ENCODE data around the gene POTEG. TPM values are rescaled to one million over a fixed set of nuclear protein-coding genes. Genes with fewer than 3 reads are reported as not detected.
A peak's percentile ranks its signal among the peaks of the same experiment; 100 is the strongest.
"Not testable (repeated sequence)": the region's sequence is repeated elsewhere in the genome, so short reads cannot be mapped to it uniquely, and the experiment has no call there.

Gene POTEG
- total RNA-seq: not detected
- not detected for polyA plus RNA-seq
- long read RNA-seq, donor 1: 0 reads
- long read RNA-seq, donor 2: 0 reads

DNA sequence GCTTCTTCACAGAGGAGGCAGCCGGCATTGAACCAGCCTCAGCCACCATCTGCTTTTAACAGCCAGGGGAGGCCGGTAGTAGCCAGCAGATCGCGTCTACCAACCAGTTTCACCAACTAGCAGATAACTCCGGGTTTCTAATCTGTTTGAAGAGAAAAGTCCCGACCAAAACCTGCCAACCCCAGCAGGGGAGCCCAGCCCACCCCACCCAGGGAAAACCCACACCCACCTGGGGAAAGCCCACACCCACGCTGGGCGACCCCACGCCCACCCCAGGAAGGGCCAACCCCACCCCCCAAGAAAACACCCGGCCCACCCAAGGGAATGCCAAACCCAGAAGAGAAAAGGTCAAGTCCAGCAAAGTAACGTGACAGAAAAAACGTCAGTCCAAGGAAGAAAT is at the start of gene POTEG:
TSS of gene POTEG (minus strand) at position 101 of the 400 bp plus-strand sequence. CDS start at position 49, 52 bp downstream.
- WGBS, 3 donors: 75 to 86% methylated on average over 1 to 2 of the region's 12 CpGs; no CpG with 5 or more reads in 1 of the 3 donors
- not testable (repeated sequence) for ATAC-seq

DNA sequence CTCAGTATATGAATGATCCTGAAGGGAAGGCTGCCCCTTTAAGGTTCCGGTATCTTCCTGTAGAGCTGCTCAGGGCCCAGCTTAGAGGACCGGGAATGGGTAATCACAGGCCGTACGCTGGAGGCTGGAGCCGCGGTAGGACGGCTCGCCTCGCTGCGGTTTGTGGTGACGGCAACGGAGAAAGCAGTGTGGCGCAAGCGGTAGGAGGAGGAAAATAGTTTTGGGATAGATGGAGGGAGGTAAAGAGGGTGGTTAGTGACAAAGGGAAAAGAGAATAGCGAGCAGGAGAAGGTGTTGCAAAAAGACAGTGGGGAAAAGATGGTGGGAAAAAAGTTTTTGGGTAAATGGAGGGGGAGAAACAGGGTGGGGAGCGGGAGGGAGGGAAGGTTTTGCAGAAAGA is 48.0 kb upstream of the POTEG start:
- 87 to 91% methylated on average over 10 to 11 of the region's 16 CpGs; no CpG with 5 or more reads in 1 of the 3 donors for WGBS, 3 donors
- H3K9me3 ChIP-seq; H3K4me1 ChIP-seq; H3K4me3 ChIP-seq; H3K36me3 ChIP-seq (ENCODE audit: insufficient read depth in 1 of 2, low read depth in 1 of 2); DNase-seq; intact Hi-C loops (cut with DNase I); H3K27ac ChIP-seq; H3K27me3 ChIP-seq (ENCODE audit: insufficient read depth in 3 of 3, low read length in 2 of 3); ATAC-seq: not testable (repeated sequence)

More for the DNA sequence above, at the start of gene POTEG:
- H3K27ac ChIP-seq; intact Hi-C loops (cut with DNase I); H3K9me3 ChIP-seq; H3K4me3 ChIP-seq; H3K4me1 ChIP-seq; H3K27me3 ChIP-seq (ENCODE audit: insufficient read depth in 3 of 3, low read length in 2 of 3); H3K36me3 ChIP-seq (ENCODE audit: insufficient read depth in 1 of 2, low read depth in 1 of 2); DNase-seq: not testable (repeated sequence)

DNA sequence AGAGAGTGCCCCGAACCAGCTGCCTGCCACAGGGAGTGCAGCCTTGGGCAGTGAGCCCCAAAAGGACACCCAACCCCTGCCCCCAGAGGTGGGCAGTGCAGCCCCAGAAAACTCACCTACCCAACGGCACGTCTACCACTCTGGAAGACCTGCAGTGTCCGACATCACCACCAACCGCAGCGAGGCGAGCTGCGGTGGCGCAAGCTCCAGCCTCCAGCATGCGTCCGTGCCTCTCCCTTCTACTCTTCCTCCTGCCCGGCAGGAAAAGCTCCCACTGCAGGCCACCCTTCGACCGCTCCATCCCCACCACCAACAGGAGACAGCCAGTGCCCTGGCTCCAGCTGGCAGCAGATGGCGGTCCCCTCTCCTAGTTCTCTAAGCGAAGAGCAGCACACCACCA is 47.3 kb upstream of the POTEG start:
- H3K9me3 ChIP-seq; H3K27ac ChIP-seq; H3K4me3 ChIP-seq; intact Hi-C loops (cut with DNase I); H3K4me1 ChIP-seq; H3K36me3 ChIP-seq (ENCODE audit: insufficient read depth in 1 of 2, low read depth in 1 of 2); DNase-seq; H3K27me3 ChIP-seq (ENCODE audit: insufficient read depth in 3 of 3, low read length in 2 of 3); ATAC-seq: not testable (repeated sequence)
- 56 to 86% (median 71%) methylated on average over 1 to 6 of the region's 16 CpGs for WGBS, 3 donors

DNA sequence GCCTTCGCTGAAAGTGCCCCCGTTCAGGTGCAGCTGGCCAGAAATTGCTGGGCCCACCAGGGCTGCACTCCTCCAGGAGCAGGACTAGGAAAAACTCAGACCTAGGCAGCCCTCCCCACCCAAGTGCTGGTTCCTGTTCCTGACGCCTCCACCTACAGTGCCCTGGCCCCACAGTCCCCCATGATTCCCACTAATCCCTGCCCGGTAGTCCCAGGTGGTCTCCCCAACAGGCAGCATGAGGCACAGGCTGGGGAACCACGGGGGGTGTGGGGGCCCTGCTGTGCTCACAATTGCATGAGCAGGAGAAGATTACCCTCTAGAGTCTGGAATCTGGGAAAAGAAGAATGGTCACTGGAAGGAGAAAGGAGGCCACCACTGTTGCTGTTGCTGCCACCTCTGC is 46.4 kb upstream of the POTEG start:
- intact Hi-C loops (cut with DNase I); DNase-seq; H3K4me1 ChIP-seq; H3K4me3 ChIP-seq; H3K27ac ChIP-seq; H3K36me3 ChIP-seq (ENCODE audit: insufficient read depth in 1 of 2, low read depth in 1 of 2); H3K27me3 ChIP-seq (ENCODE audit: insufficient read depth in 3 of 3, low read length in 2 of 3); H3K9me3 ChIP-seq: not testable (repeated sequence)
- peak in 1 of 4 donors; percentile 59 for ATAC-seq
- WGBS, 3 donors: 63 to 89% (median 79%) methylated on average over 2 of the region's 5 CpGs

DNA sequence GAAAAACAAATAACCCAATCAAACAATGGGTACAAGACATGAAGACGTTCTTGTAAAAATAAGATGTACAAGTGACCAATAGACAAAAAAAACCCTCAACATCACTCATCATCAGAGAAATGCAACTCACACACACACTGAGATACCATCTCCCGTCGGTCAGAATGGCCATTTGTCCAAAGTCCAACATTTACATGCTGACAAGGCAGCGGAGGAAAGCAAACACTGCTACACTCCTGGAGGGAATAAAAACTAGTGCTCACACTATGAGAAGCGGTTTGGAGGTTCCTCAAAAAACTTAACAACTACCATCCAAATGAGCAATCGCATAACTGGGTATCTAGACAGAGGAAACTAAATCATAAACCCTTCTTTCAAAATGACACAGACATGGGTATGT is 11.6 kb upstream of the POTEG start:
- intact Hi-C loops (cut with DNase I); H3K27ac ChIP-seq: not testable (repeated sequence)

DNA sequence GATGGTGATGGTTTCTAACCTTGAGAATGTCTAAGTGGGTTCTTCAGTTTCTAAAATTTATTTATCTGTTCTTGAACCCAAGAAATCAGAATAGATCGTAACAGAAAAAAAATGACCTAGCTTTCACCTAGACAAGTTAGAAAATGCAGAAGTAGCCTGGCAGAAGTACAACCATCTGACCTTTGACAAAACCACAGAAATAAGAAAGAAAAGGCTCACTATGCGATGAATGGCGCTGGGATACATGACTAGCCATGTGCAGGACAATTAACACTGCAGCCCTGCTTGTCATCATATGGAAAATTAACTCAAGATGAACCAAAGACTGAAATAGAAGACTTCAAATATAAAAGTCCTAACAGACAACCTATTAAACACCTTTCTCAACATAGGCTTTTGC is 5.7 kb upstream of the POTEG start:
- not testable (repeated sequence) for H3K4me1 ChIP-seq, ATAC-seq

More for the DNA sequence above, 11.6 kb upstream of the POTEG start:
- not testable (repeated sequence) for H3K9me3 ChIP-seq; H3K4me1 ChIP-seq; H3K4me3 ChIP-seq; H3K27me3 ChIP-seq (ENCODE audit: insufficient read depth in 3 of 3, low read length in 2 of 3); ATAC-seq; H3K36me3 ChIP-seq (ENCODE audit: insufficient read depth in 1 of 2, low read depth in 1 of 2); DNase-seq
- 56 to 75% (median 73%) methylated on average over 4 to 6 of the region's 6 CpGs for WGBS, 3 donors

DNA sequence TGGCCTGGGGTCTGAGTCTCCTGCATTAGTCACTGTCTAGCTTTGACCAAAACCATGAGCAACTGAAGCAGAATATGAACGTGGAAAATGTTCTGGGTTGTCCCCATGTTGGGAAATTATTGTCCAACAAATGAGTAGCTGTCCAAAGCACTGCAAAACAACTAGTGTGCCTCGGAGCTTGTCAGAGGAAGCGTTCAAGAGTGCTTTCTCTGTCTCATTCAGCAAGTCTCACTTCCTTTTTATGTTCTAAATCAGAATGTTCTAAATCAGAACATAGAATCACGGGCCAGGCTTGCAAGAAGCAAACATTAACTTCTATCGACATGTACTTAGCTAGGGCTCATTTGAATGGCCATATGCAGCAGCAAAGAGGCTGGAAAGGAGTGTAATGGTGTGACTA is 5.1 kb upstream of the POTEG start:
- H3K27me3 ChIP-seq (ENCODE audit: insufficient read depth in 3 of 3, low read length in 2 of 3); intact Hi-C loops (cut with DNase I); H3K27ac ChIP-seq; DNase-seq; H3K9me3 ChIP-seq; H3K4me1 ChIP-seq; H3K4me3 ChIP-seq; ATAC-seq; H3K36me3 ChIP-seq (ENCODE audit: insufficient read depth in 1 of 2, low read depth in 1 of 2): not testable (repeated sequence)
- WGBS, 3 donors: 13 to 17% (median 17%) methylated on average over 2 to 3 of the region's 5 CpGs

More for the DNA sequence above, 5.7 kb upstream of the POTEG start:
- intact Hi-C loops (cut with DNase I); DNase-seq; H3K36me3 ChIP-seq (ENCODE audit: insufficient read depth in 1 of 2, low read depth in 1 of 2); H3K4me3 ChIP-seq; H3K9me3 ChIP-seq; H3K27me3 ChIP-seq (ENCODE audit: insufficient read depth in 3 of 3, low read length in 2 of 3); H3K27ac ChIP-seq: not testable (repeated sequence)
- 38 to 69% (median 66%) methylated on average over 2 of the region's 3 CpGs for WGBS, 3 donors

DNA sequence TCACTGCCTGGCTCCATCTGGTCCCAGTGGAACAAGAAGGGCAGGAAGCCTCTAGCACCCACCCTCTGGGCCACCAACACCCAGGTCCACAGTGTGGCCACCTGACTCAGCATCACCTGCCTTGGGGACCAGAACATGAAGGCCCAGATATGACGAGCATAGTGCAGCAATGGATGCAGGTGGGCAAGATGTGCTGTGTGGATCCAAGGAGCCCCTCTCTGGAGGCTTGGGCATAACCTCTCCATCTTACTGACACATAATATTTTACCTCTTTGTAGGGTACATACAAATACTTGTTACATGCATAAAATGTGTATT is 2.9 kb upstream of the POTEG start:
- H3K4me1 ChIP-seq; intact Hi-C loops (cut with DNase I); H3K27ac ChIP-seq; H3K9me3 ChIP-seq; H3K4me3 ChIP-seq; DNase-seq; H3K36me3 ChIP-seq (ENCODE audit: insufficient read depth in 1 of 2, low read depth in 1 of 2); H3K27me3 ChIP-seq (ENCODE audit: insufficient read depth in 3 of 3, low read length in 2 of 3): not testable (repeated sequence)
- ATAC-seq: peak in 2 of 4 donors; percentile 21 to 22
- WGBS, 3 donors: 44 to 92% (median 57%) methylated on average over 1 of the region's 1 CpG

DNA sequence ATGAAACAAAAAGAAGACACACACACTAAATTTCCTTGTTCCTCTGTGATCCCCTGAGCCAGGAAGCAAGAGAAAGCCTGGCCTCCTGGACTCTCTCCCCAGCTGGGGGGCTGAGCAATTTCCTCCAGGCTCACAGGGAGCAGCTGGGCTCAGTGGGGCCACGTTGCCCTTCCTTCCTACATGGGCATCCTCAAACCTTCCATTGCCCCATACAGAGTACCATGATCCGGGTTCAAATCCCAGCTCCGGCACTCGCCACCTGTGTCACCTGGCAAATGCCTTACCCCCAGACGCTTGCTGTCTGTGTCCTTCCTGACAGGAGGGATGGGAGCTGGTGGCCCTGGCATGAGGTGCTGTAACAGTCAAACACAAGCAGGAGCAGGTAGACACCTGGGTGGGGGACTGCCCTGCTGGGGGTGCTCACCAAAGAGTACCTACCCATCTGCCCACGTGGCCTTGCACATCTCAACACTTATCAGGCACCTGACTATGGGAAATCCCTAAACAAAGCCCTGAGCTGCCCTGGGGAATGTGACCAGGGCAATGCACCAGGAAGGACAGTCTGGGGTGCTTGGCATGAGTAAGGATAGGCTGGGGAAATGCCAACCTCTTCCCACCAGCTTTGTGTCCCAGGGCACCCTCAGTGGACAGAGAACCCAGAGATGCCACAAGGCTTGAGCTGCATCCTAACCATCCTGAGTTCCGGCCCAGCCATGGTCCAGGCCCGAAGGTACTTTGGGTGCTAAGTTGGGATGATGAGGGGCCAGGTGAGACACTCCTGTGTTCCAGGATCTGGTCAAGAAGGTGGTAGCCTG is 2.4 kb upstream of the POTEG start:
- DNase-seq; H3K4me3 ChIP-seq; H3K27me3 ChIP-seq (ENCODE audit: insufficient read depth in 3 of 3, low read length in 2 of 3); H3K36me3 ChIP-seq (ENCODE audit: insufficient read depth in 1 of 2, low read depth in 1 of 2); intact Hi-C loops (cut with DNase I); H3K27ac ChIP-seq; H3K4me1 ChIP-seq; H3K9me3 ChIP-seq: not testable (repeated sequence)
- 67 to 100% (median 69%) methylated on average over 1 to 2 of the region's 8 CpGs for WGBS, 3 donors
- peak in 2 of 4 donors; percentile 10 to 22 for ATAC-seq

DNA sequence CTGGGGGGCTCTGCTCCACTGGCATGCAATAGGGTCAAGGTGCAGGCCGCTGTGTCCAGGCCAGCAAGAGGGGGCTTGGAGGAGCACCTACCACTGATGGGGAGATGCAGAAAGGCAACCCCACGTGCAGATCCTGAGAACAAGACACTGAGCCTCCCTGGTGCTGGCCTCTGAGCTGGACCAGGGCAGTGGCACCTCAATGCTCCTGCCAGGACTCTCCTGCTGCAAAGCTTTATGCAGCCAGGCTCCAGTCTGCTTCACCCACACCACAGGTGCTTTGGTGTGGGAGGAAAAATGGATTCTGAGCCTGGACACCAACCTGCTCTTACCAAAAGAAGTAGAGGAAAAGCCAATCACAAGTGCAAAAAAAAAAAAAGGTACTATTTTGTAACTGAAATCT is 1.7 kb upstream of the POTEG start:
- ATAC-seq; intact Hi-C loops (cut with DNase I); H3K9me3 ChIP-seq; H3K4me3 ChIP-seq; H3K36me3 ChIP-seq (ENCODE audit: insufficient read depth in 1 of 2, low read depth in 1 of 2); H3K4me1 ChIP-seq; DNase-seq; H3K27me3 ChIP-seq (ENCODE audit: insufficient read depth in 3 of 3, low read length in 2 of 3); H3K27ac ChIP-seq: not testable (repeated sequence)
- WGBS, 3 donors: no CpG with 5 or more reads among the region's 2 CpGs

DNA sequence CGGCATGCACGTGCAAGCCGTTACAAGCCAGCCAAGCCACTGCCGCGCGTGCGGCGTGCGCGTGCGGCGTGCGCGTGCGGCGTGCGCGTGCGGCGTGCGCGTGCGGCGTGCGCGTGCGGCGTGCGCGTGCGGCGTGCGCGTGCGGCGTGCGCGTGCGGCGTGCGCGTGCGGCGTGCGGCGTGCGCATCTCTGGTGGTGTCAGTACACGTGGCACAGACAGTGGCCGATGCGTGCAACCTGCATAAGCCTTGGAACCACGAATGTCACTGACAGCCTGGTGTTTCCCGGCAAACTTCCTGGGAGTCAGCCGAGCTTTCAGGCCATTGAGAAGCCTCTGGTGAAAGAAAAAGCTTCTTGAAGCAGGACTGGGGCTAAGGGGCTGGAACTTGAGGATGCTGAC is 750 bp upstream of the POTEG start:
- intact Hi-C loops (cut with DNase I); H3K36me3 ChIP-seq (ENCODE audit: insufficient read depth in 1 of 2, low read depth in 1 of 2); H3K9me3 ChIP-seq; H3K4me1 ChIP-seq; H3K27ac ChIP-seq; ATAC-seq; H3K27me3 ChIP-seq (ENCODE audit: insufficient read depth in 3 of 3, low read length in 2 of 3); H3K4me3 ChIP-seq: not testable (repeated sequence)
- DNase-seq: peak in 1 of 2 donors; percentile 28
- WGBS, 3 donors: 85 to 92% (median 86%) methylated on average over 37 to 50 of the region's 53 CpGs

All from psoas muscle (tissue), 8 donors.